Measurements from ENCODE around the gene C1orf122. TPM values are rescaled to one million over a fixed set of nuclear protein-coding genes. Genes with fewer than 3 reads are reported as not detected.

C1orf122 gene
- total and polyA plus RNA-seq, 4 donors: 4.5 to 45.1 (median 18.2) TPM

DNA sequence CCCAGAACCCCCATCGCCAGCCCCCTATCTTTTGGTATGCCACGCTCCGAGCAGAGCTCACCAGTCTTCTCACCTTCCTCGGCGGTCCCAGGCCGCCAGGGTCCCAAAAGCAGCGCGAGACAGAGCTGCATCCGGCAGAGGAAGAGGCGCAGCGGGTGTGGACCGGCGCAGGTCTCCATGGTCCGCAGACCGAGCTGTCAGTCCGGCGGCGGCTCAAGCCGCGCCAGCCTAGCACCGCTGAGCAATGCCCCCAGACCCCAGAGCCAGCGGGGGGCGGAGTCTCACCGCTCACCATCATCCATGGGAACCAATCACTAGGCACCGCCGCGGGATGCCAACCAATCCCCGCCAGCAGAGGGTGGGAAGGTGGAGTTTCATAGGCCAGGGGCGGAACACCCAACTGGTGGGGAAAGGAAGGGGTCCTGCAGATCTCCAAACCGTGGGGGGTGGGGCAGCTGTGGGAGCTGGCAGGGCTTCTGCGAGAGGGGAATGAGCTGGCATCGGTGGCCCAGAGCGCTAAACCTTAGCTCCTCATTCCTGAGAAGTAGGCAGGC lies 42.6 kb upstream of the C1orf122 start, which contains the start of gene EPHA10 (continued):
- TF ChIP-seq, protein P1, sequence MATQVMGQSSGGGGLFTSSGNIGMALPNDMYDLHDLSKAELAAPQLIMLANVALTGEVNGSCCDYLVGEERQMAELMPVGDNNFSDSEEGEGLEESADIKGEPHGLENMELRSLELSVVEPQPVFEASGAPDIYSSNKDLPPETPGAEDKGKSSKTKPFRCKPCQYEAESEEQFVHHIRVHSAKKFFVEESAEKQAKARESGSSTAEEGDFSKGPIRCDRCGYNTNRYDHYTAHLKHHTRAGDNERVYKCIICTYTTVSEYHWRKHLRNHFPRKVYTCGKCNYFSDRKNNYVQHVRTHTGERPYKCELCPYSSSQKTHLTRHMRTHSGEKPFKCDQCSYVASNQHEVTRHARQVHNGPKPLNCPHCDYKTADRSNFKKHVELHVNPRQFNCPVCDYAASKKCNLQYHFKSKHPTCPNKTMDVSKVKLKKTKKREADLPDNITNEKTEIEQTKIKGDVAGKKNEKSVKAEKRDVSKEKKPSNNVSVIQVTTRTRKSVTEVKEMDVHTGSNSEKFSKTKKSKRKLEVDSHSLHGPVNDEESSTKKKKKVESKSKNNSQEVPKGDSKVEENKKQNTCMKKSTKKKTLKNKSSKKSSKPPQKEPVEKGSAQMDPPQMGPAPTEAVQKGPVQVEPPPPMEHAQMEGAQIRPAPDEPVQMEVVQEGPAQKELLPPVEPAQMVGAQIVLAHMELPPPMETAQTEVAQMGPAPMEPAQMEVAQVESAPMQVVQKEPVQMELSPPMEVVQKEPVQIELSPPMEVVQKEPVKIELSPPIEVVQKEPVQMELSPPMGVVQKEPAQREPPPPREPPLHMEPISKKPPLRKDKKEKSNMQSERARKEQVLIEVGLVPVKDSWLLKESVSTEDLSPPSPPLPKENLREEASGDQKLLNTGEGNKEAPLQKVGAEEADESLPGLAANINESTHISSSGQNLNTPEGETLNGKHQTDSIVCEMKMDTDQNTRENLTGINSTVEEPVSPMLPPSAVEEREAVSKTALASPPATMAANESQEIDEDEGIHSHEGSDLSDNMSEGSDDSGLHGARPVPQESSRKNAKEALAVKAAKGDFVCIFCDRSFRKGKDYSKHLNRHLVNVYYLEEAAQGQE (IDR thresholded peaks at IDR 0.05): no peak
- no peak for TF ChIP-seq YY1 (IDR thresholded peaks at IDR 0.05)
- TF ChIP-seq FOXA2 (IDR thresholded peaks at IDR 0.05): no peak
- TF ChIP-seq, protein P2, sequence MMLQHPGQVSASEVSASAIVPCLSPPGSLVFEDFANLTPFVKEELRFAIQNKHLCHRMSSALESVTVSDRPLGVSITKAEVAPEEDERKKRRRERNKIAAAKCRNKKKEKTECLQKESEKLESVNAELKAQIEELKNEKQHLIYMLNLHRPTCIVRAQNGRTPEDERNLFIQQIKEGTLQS (IDR thresholded peaks at IDR 0.05): no peak
- TF ChIP-seq GABPA (IDR thresholded peaks at IDR 0.05 in 1 of 2, conservative IDR thresholded peaks at IDR 0.05 in 1 of 2): no peak
- no peak for TF ChIP-seq JUND (IDR thresholded peaks at IDR 0.05)
- no peak for TF ChIP-seq RAD21 (IDR thresholded peaks at IDR 0.05)
- TF ChIP-seq RXRA (IDR thresholded peaks at IDR 0.05): no peak
- no peak for TF ChIP-seq HNF4G (IDR thresholded peaks at IDR 0.05)
- no peak for TF ChIP-seq EGR1 (IDR thresholded peaks at IDR 0.05; ENCODE audit: low read depth in 2 of 2)
- TF ChIP-seq FOXA1 (IDR thresholded peaks at IDR 0.05): no peak
- no peak for TF ChIP-seq SP1 (IDR thresholded peaks at IDR 0.05)
- TF ChIP-seq HNF4A (conservative IDR thresholded peaks at IDR 0.05): no peak

DNA sequence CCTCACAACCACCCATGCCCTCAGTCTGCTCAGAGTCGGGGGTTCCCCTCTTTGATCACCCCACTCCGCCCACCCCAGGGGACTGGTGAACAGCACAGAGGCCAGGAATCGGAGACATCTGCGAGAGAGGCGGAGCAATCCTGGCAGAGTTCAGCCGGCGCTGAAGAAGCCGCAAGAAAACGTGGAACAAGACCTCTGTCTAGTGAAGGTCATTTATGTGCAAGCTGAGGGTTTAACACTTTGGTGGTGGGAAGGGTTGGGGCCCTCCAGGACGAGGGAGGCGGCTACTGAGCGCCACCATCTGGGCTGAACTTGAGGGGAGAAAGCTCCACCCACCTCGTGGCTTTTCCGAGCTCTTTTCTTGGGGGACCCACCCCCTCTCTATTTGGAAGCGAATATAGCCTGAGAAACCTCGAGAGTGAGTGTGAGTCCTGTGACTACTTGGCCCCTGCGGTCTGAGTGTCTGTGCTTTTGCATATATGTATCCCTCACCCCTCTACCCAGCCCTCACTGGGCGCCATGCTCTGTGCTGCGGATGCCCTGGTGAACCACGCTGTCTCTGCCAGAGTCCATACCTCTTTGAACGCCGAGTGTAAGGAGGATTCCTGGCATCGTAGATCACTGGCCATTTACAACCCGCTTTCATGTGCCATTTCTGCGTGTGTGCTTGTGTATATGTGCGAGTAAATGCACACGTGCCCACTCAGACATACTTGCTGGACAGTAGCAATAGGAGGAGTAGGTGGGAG lies 41.5 kb upstream of the C1orf122 start:
- Histone ChIP-seq H3K27ac (ENCODE audit: low read depth in 1 of 2, low read length in 2 of 2) (no peak overlapping the region), H3K36me3 (ENCODE audit: control insufficient read depth in 4 of 4, insufficient read depth in 3 of 4, low read depth in 1 of 4, low read length in 3 of 4) (no peaks in the 10 kb centered on the region), H3K4me1 (ENCODE audit: control insufficient read depth in 4 of 4, insufficient read depth in 4 of 4, low read length in 3 of 4) (peaks cover 0 to 3% (median 0%) of the 10 kb centered on the region in 4 donors), H3K9me3 (ENCODE audit: control insufficient read depth in 4 of 4, low read length in 3 of 4) (peaks cover 0 to 3% (median 0%) of the 10 kb centered on the region in 4 donors), H3K9ac (ENCODE audit: low read depth in 1 of 2, low read length in 2 of 2) (no peak overlapping the region), H3K4me3 (ENCODE audit: low read depth in 1 of 3, low read length in 3 of 3) (no peak overlapping the region), H3K27me3 (ENCODE audit: control insufficient read depth in 4 of 4, insufficient read depth in 4 of 4, low read length in 3 of 4) (peaks cover 0 to 25% (median 9%) of the 10 kb centered on the region in 4 donors)
- WGBS: 8% methylated on average over 27 of the region's 27 CpGs
- no peak for DNase-seq (ENCODE audit: low spot score)
- TF ChIP-seq, protein P3, sequence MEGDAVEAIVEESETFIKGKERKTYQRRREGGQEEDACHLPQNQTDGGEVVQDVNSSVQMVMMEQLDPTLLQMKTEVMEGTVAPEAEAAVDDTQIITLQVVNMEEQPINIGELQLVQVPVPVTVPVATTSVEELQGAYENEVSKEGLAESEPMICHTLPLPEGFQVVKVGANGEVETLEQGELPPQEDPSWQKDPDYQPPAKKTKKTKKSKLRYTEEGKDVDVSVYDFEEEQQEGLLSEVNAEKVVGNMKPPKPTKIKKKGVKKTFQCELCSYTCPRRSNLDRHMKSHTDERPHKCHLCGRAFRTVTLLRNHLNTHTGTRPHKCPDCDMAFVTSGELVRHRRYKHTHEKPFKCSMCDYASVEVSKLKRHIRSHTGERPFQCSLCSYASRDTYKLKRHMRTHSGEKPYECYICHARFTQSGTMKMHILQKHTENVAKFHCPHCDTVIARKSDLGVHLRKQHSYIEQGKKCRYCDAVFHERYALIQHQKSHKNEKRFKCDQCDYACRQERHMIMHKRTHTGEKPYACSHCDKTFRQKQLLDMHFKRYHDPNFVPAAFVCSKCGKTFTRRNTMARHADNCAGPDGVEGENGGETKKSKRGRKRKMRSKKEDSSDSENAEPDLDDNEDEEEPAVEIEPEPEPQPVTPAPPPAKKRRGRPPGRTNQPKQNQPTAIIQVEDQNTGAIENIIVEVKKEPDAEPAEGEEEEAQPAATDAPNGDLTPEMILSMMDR (IDR thresholded peaks at IDR 0.05; ENCODE audit: low read depth, low read length, missing input control): no peak
- TF ChIP-seq YY1 (IDR thresholded peaks at IDR 0.05): no peak
- TF ChIP-seq RAD21 (IDR thresholded peaks at IDR 0.05): no peak
- no peak for TF ChIP-seq RXRA (IDR thresholded peaks at IDR 0.05)
- TF ChIP-seq TAF1 (conservative IDR thresholded peaks at IDR 0.05): no peak
- TF ChIP-seq EGR1 (IDR thresholded peaks at IDR 0.05; ENCODE audit: low read depth in 2 of 2): no peak
- no peak for TF ChIP-seq NR2F2 (IDR thresholded peaks at IDR 0.05)
- TF ChIP-seq JUND (IDR thresholded peaks at IDR 0.05): no peak
- TF ChIP-seq, protein P2 (IDR thresholded peaks at IDR 0.05): no peak
- TF ChIP-seq GABPA (IDR thresholded peaks at IDR 0.05 in 1 of 2, conservative IDR thresholded peaks at IDR 0.05 in 1 of 2): no peak
- TF ChIP-seq, protein P4, sequence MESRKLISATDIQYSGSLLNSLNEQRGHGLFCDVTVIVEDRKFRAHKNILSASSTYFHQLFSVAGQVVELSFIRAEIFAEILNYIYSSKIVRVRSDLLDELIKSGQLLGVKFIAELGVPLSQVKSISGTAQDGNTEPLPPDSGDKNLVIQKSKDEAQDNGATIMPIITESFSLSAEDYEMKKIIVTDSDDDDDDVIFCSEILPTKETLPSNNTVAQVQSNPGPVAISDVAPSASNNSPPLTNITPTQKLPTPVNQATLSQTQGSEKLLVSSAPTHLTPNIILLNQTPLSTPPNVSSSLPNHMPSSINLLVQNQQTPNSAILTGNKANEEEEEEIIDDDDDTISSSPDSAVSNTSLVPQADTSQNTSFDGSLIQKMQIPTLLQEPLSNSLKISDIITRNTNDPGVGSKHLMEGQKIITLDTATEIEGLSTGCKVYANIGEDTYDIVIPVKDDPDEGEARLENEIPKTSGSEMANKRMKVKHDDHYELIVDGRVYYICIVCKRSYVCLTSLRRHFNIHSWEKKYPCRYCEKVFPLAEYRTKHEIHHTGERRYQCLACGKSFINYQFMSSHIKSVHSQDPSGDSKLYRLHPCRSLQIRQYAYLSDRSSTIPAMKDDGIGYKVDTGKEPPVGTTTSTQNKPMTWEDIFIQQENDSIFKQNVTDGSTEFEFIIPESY (IDR thresholded peaks at IDR 0.05): no peak
- TF ChIP-seq, protein P1 (IDR thresholded peaks at IDR 0.05): no peak
- TF ChIP-seq, protein P5, sequence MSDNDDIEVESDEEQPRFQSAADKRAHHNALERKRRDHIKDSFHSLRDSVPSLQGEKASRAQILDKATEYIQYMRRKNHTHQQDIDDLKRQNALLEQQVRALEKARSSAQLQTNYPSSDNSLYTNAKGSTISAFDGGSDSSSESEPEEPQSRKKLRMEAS (IDR thresholded peaks at IDR 0.05): no peak
- no peak for TF ChIP-seq SP1 (IDR thresholded peaks at IDR 0.05)
- no peak for TF ChIP-seq FOXA2 (IDR thresholded peaks at IDR 0.05)
- no peak for TF ChIP-seq HNF4A (conservative IDR thresholded peaks at IDR 0.05)
- TF ChIP-seq HNF4G (IDR thresholded peaks at IDR 0.05): no peak
- TF ChIP-seq FOXA1 (IDR thresholded peaks at IDR 0.05): no peak
